Ureter (tissue), 1 donor: ENCODE measurements around the gene LRFN4. TPM values are rescaled to one million over a fixed set of nuclear protein-coding genes. Genes with fewer than 3 reads are reported as not detected.

Experiments used
- DNase-seq: peaks from one replicate; pipeline ENCODE4 v3.0.0-alpha.2; 2020; ENCODE audit warnings: low spot score
- total RNA-seq: library from RNA; stranded (reverse); gene quantifications from one replicate; pipeline ENCODE4 v1.2.4, GENCODE V29; 2023
- donor health status: DM: yes; HTN: yes; CAD: no.

Gene LRFN4
- total RNA-seq, 1 donor from 2014 or later = 18.3 TPM

DNA sequence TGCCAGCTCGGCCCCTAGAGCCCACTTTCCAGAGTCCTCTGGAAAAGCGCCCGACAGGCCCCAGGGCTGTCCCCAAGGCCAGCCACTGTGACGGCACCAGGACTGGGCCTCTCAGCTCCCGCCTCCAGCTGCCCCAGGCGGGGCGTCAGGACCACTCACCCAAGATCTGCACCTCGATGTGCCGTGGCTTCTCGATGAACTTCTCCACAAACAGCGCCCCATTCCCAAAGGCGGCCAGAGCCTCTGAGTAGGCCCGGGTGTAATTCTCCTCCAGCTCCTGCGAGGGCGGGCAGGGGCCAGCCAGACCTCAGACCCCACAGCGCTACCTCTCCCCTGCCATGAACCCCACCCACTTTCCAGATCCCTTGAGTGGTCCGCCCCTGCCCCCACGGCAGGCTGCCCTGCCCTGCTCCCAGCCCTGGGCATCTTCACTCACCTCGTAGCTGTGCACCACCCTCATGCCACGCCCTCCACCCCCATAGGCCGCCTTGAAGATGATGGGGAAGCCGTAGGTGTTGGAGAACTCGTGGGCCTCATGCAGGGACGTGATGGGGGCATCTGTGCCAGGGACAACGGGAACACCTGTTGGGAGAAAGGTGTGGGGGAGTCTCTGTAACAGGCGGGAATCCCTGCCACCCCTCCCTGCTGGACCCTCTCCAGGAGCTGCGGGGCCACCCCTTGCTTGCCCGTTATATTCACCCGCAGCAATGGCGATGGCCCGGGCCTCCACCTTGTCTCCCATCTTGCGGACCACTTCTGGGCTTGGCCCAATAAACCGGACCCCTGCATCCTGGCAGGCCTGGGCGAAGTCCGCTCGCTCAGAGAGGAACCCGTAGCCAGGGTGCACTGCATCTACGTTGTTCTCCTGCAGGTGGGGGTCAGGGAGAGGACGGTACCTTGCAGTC is 14.0 kb downstream of the LRFN4 start:
- no peak for DNase-seq

GRCh38 chr11:66871521-66871901 is 14.6 kb downstream of the LRFN4 start:
- no peak for DNase-seq

- no peak for DNase-seq
These were observed 17.4 kb downstream of the LRFN4 start for GRCh38 chr11:66874232-66874631.

DNA sequence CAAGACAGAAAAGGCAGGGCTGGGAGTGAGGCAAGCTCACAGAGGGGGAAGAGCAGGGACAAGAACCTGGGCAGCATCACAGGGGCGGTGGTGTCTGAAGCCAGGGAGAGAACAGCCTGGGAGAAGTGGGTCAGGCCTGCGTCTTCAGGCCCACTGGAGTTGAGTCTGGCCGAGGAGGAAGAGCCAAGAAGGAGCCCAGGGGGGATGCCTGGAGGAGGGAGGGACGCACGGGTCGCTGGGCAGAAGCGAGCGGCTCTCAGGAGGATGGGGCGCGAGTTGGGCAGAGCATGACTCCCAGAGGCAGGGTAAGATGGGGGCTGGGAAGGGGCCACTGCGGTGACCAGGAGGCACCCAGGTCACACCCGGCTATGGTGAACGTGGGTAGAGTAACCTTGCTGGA is 18.5 kb downstream of the LRFN4 start:
- no peak for DNase-seq

DNA sequence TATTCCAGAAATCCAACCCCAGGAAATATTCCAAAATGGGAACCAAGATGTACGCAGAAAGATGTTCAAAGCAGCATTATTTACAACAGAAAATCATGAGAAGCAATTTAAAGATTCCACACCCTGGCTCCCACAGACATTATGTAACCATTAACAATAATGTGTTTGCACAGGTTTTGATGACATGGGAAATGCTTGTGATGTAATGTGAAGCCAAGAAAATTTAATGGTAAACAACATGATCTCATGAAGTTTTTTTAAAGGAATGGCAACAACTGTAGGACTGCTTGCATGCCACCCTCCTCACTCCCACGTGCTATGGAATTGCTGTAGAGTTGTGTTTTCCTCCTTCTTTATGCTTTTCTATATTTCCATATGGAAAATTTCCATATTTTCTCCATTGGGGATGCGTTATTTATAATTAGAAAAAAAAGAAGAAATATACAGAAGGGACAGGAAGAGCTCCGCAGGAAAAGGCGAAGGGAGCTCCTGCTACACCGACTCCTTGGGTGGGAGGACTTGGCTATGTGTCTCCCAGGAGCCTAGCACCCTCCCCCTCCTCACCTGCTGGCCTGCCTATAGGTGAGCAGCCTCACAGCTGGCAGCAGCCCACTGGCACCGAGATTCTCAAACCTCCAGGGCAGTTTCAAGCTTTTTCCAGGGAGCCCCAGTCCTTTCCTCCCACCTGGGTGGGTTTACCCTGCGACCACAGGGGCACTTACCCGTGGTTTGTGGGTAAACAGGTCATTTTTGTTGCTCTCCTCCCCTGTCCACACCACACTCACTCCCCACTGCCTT is 20.9 kb downstream of the LRFN4 start:
- DNase-seq = no peak

DNA sequence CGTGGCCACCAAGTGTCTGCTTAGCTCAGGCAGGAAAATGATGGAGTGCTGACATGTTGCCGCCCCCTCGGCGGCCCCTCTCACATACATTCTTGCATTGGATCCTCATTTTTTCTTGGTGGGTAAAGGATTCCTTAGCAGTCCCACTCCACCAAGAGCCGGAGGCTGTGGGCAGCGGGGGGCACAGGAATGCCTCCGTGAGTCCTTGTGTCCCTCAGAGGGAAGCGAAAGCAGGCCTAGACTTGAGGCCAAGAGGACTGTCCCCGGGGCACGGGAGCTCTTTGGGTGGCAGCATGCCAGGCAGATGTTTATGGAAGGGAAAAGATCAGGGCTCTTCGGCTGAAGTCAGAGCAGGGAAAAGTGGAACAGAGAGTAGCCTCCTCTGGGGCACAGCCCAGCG is 21.6 kb downstream of the LRFN4 start:
- no peak for DNase-seq

DNA sequence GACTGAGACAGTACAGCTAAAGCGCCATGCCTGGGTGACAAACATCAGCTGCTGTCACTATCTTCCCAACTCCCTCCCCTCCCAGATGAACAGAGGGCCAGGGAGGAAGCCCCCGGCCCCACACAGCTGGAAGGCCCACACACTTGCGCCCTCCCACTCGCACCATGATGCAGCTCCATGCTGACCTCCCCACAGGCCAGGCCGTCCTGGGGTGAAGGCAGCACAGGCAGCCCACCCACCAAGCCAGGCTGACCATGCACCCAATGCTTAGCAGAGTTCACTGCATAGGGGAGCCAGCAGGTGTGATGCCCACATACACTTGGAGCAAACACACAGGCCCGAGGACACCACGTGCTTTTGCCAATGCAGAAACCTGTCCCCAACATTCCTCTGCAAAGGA is 22.1 kb downstream of the LRFN4 start:
- DNase-seq = no peak

DNA sequence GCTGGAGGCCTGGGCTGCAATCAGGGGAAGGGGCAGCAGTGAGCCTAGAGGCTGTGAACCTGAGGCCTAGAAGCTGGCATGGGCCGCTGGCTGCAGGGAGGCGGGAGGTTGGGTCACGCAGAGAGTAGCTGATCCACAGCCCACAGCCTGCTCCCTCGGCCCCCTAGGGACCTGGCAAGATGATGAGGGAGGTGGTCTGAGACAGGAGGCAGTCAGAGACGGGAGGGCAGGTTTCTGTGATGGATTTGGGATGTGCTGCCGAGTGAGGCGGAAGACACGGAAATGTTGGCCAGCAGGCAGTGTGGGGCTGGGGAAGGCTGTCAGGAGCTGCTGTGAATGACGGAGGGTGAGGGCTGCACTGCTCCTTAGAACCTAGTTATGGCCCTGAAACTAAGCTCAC is 22.7 kb downstream of the LRFN4 start:
- DNase-seq = no peak

GRCh38 chr11:66879999-66880398 is 23.1 kb downstream of the LRFN4 start:
- DNase-seq = no peak

- no peak for DNase-seq
These were observed 23.9 kb downstream of the LRFN4 start for GRCh38 chr11:66880496-66881450.

- DNase-seq = no peak
These were observed 24.6 kb downstream of the LRFN4 start for GRCh38 chr11:66881451-66881835.

DNA sequence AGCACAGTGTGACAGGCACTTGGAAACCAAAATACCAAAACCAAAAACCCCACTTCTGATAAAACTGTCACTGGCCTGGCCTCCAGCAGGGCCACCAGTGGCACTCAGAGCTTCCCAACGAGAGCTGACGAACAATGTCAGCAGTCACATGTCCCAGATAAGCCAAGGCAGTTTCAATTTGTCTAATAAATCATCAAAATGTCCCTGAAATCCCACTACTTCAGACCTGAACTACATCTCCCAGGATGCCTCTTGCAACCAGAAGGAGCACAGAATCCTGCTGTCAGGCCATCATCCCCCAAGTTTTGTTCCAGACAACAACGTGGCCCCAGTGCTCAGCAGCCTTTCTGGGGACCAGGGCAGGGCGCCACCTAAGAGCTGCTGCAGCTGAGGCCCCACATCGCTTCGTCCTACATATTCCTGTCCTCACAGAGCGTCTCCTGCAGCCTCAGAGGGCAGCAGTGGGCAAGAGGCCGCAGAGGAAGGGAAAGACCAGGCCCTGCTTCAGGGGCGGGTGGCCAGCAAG is 25.1 kb downstream of the LRFN4 start:
- DNase-seq = no peak

DNA sequence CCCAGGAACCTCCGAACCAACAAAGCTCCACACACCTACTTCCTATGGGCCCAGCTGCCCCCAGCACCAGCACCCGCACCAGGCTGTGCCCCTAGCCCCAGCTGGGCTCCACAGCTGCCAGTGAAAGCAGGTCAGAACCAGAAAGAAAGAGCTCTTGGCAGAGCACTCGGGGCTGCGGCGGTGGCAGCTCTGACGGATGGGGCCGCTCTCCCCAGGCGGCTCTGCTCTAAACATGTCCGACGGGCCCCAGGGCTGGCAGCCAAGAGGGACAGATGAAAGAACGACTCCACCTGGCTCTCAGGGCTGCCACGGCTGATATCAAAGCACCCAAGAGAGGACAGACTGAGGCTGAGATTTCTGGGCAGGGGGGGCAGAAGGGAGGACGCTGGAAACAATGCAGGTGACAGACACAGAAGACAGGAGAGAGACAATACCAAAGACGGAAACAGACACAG is 25.7 kb downstream of the LRFN4 start:
- no peak for DNase-seq

DNA sequence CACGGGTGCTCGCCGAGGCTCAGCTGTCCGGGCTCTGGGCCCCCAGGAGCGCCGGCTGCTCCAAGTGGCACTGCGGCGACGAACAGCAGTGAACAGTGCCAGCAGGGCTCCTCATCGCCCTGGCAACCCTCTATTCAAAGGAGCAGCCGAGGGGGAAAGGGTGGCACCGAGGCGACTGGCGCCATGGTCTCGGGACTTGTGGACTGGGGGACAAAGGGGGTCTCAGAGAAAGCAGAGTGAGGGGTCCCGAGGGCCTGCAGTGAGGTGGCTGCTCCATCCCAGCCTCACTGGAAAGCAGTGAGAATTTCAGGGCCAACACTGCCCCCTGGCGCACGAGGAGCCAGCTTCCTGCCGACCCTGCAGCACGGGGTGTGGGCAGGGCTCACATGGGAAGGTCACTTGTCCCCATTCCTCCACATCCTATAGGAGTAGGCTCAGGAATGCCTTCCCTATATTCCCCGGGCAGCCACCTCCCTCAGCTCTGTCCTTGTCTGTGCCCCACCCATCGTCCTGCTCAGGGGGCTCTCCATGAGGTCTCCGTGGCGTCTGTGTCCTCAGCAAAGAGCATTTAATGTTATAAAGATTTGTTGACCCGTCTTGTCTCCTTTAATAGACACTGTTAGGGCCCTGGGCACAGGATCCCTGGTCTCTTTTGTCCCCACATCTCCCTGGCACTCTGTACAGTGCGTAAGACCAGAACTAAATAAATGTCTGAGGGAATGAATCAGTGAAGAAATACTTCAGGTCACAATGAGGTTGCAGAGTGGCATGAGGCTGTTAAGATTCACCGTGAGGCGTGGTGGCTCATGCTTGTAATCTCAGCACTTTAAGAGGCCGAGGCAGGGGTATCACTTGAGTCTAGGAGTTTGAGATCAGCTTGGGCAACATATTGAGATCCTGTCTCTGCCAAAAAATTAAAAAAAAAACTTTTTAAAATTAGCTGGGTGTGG is 26.4 kb downstream of the LRFN4 start:
- peak; percentile 69 for DNase-seq

GRCh38 chr11:66884443-66884842 is 27.6 kb downstream of the LRFN4 start:
- no peak for DNase-seq

DNA sequence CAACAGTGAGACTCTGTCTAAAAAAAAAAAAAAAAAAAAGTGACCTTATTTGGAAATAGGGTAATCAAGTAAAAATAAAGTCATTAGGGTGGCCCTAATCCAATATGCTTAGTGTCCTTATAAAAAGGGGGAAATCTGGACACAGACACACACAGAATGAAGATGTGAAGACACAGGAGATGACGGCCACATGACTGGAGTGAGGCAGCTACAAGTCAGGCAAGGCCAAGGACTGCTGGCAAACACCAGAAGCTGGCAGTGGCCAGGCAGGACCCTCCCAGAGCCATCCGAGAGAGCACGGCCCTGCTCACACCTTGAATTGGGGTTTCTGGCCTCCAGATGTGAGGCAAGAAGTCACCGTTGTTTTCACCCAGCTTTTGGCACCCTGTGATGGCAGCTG is 28.6 kb downstream of the LRFN4 start:
- DNase-seq = no peak

DNA sequence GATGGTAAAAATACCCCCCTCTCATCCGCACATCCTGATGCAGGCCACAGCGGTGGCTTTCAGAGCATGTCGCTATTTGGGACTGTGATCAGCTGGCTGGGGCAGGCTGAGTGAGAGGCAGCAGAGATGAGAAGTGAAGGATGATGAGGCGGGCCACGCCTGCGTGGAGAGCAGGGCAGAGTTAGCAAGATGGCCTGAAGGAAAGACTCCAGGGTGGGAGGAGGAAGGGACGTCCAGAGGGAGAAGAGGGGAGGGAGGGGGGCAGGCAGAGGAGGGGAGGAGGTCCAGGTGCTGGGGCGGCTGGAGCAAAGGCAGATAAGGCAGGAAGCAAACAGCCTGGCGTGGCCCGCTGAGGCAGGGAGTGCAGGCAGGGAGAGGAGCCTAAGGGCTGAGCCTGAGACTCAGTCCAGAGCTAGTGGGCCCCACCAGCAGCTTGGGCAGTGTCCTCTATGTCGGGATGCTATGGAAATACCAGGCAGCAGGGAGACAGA is 29.1 kb downstream of the LRFN4 start:
- DNase-seq = no peak

- no peak for DNase-seq
These were observed 29.9 kb downstream of the LRFN4 start for GRCh38 chr11:66886671-66887221.

GRCh38 chr11:66887526-66887925 is 30.7 kb downstream of the LRFN4 start:
- no peak for DNase-seq

GRCh38 chr11:66888282-66888681 is 31.4 kb downstream of the LRFN4 start:
- no peak for DNase-seq
